GM19035 (cell line): ENCODE results near the gene THADA.

Source experiments
- ATAC-seq: cut with Tn5 transposase; IDR thresholded peaks from one replicate; pipeline ENCODE4 v1.9.1; 2021; ENCODE audit not compliant: unreplicated experiment

Gene THADA

DNA sequence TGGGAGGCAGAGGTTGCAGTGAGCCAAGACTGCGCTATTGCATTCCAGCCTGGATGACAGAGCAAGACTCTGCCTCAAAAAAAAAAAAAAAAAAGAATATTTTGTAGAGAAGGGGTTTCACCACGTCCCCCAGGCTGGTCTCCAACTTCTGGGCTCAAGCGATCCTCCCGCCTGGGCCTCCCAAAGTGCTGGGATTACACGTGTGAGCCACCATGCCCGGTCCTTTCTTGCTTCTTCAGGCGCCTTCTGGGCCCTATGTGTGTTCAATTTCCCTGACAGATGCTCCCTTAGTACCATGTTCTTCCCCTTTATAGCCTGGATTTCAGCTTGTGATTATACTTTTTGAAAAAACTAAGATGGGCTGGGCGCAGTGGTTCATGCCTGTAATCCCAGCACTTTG lies 379.2 kb downstream of the THADA start:
- ATAC-seq, result no peak

DNA sequence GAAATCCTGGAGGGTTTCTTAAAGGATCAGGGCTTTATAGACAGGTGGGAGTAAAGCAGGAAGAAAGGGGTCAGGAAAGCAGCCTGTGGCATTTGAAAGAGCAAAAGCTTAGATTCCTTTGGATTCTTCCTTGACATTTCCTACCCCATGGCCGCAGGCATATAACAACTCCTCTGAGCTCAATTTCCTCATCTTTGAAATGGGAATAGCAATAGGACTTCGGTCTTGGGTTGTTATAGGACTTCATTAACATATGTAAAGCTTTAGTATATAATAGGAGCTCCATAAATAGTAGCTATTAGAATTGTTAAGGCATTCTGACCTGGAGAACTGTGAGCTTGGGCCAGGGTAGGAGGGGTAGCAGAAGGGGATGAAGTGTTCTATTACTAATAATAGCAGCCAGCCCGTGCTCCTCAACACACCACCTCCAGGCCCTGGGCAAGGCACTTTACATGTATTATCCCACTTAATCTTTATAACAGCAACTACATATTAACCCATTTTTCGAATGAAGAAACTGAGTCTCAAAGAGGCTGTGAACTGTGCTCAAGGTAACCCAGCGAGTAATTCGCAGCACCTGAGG lies 380.1 kb downstream of the THADA start:
- no peak for ATAC-seq

DNA sequence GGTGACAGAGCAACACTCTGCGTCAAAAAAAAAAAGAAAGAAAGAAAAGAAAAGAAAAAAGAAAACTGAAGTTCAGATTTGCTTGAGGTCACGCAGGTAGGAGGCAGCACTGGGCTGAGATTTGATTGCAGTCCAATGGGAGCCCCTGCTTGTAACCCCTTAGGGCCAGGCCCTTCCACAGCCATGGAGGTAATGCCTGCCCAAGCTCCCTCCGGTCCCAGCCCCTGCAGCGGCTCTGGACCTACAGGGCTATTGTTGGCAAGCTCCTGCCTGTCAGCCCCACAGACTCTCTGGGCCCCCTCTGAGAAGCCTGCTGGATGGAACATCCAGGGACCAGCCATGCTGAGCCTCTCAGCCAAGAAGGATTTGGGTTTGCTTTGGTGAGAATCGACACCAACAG lies 381.6 kb downstream of the THADA start:
- ATAC-seq, result no peak

DNA sequence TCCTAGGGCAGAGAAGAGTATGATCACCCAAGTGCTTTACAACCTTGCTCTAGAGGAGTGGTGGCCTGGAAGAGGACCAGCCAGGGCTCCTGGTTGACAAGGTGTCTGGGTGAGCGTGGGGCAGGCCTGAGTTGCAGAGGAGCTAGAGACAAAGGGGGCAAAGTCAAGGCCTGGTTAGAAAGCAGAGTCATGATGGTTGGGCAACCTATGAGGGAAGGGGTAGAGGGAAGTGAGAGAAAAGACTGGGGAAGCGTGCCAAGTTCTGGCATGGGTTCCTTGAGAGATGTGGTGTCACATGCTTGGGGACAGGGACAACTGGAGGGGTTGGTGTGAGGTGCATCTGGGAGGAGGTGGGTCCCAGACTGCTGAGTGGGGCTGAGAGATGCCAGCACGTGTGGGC lies 382.9 kb downstream of the THADA start:
- no peak for ATAC-seq

DNA sequence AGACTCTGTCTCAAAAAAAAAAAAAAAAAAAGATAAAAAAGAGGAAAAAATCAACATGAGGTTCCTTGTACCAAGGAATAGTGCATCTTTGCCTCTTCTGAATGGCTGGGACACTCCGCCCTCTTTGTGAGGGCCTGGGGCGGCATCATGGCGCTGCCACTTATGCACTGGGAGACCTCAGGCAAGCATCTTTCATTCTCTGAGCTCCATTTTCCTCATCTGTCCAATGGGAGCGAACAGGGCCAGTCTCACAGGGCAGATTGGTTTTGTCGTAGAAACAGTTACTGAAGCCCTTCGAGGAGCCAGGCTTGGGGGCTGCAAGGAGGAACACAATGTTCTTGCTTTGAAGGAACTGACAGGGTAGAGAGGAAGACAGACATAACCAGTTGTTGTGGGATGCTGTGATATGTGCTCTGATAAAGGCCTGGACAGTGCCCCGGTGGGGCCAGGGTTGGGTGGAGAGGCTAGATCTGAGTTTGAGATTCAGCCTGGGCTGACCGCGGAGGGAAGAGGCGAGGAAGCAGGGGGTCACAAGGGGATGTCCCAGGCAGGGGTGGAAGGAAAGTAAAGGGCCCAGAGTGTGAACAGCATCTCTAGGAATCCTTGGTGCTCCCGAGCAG lies 383.5 kb downstream of the THADA start:
- ATAC-seq, result no peak

DNA sequence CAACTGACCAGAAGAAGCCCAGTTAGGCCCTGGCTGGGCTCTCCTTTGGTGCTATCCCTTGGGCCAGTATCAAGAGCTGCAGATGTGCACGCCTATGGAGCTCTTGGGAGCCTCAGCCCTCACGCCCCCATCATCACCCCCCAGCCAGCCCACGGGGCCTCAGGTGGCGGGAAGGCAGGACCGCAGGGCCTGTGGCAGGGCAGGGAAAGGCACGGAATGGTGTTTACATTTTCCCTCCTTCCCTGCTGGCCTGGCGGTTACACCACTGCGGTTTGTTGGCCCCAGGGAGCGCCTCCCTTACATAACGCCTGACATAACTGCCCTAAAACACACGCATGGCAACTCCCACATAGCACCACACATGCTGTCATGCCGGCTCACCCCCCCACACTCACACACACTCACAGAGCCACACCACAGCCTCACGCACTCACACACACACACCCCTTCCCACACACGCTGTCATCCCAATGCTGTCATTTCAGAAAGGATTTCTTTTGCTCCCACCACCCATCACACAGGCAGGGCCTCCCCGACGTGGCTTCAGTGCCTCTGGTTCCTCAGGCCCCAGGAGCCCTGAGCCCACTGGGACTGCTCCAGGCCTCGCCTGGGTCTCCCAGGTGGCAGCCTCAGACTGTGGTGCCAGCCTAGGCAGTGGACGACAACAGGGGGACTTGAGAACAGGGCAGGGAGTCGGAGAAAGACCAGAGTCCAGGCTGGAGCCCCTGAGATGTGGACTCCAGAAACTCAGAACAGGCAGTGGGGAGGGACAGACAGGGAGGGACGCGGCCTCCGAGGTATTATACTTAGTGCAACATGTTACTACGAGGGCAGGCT lies 385.2 kb downstream of the THADA start:
- no peak for ATAC-seq

DNA sequence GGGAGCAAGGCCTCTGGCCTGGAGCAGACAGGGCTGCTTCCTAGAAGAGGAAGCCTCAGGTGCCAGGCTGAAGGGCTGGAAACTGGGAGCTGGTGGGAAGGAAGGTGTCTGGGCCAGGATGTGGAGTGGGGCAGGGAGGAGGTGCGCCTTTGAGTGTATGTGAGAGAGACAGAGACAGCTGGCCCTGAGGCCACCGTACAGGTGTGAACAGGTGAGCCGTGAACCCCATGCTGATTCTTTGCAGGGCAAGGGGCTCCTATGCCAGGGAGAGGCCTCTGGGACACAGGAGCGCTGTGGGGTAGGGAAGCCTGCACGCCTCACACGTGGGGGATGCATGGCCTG lies 385.7 kb downstream of the THADA start:
- no peak for ATAC-seq

DNA sequence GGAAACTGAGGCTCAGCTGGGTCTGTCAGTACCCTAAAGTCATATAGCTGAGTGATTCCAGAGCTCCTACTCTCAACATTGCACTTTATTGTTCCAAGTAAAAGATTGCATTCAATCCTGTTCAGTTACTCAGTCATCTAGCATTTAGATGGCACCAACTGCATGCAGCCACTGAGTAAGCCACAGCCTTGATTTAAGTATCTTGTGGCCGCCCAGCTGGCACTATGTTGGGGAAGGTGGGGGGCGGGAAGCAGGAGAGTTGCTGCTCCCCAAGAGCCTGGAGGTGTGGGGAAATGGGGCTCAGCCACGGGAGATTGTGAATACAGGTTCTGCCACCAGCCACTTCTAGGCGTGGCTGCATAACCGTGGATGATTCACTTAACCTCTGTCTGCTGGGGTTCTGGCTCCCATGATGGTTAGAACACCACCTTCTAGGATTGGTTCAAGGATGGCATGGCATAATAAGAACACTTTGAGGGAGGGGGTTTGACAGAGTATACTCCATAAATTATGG lies 386.6 kb downstream of the THADA start:
- ATAC-seq, result no peak

DNA sequence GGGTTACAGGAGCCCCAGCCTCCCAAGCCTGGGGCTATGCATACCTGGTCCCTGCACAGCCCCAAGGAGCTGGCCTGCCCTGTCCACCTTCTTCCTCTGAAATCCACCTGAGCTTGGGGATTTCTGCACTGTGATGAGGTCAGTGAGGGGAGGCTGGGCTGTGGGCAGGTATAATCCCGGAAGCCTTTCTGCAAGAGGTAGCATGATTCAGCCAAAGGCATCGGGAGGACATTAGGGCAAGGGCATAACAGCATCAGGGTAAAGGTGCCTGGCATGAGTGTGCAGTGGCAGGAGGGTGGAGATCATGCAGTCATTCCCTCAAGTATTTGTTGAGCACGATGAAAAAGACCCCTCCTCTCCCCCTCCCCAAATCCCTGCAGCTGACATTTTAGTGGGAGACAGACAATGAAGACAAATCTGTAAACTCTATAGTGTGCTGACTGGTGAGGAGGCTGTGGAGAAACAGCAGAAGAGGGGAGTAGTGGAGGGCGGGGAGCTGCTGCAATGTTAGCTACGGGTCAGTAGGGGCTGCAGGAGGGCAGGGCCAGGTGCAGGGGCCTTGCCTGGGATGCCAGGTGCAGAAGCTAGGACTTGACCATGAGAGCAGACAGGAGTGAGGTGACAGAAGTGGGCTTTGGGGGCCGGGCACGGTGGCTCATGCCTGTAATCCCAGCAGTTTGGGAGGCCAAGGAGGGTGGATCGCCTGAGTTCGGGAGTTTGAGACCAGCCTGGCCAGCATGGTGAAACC lies 388.1 kb downstream of the THADA start:
- no peak for ATAC-seq

DNA sequence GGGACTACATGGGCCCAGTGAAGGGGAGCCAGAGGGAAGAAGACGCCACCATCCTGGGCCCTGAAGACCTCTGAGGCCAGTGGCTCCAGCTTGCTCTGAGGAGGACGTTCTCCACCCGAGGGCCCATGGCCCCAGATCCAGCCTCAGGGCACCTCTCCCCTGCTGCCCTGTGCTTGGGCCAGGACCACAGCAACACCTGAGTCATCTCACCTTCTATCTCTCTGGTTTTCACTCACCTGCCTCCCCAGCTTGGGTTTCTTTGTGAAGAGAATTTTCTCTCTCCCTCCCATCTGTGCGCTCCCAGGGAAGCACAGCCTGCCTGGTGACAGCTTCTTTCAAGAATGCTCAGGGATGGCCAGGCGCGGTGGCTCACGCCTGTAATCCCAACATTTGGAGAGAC lies 389.2 kb downstream of the THADA start:
- ATAC-seq, result no peak

DNA sequence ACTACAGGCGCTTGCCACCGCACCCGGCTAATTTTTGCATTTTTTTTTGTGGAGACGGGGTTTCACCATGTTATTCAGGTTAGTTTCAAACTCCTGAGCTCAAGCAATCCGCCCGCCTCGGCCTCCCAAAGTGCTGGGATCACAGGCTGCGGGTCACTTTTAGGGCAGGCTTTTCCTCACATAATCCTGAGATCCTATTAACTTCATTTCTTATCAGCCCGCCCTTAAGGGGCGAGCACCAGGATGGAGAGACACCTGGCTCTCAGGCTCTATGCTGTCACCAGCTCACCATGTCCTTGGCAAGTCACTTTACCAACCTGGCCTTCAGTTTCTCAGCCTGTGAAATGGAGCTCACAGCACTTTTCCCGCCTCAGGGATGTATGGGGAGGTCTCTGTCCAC lies 392.5 kb downstream of the THADA start:
- no peak for ATAC-seq

DNA sequence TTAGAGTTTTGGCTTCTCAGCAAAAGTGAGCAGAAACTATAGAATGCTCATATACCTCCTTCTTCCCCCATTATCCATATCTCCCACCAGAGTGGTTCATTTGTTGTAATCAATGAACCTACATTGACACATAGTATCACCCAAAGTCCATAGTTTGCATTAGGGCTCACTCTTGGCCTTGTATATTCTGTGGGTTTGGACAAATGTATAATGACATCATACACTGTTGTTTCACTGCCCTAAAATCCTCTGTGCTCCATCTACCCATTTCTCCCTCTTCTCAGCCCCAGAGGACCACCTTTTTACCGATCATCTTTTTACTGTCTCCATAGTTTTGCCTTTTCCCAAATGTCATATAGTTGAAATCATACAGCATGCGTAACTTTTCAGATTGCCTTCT lies 393.5 kb downstream of the THADA start:
- ATAC-seq, result no peak

DNA sequence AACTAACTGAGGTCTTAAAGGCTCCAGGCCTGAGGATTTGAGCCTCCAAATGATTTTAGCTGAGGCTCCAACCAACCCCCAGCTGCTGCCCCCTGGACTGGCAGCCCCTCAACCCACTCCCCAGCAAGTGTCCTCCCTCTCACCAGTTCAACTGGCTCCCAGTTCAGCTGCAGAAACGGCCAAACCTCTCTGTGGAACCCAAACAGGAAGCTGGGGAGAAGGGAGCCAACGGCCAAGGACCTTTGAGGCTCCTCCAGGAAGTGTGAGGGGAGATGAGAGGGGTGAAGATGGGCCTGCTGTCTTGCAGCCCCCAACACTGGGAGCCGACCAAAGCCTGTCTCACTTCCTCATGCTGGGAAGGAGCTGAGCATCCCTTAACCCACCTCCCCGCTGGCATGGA lies 394.3 kb downstream of the THADA start:
- ATAC-seq, result no peak

DNA sequence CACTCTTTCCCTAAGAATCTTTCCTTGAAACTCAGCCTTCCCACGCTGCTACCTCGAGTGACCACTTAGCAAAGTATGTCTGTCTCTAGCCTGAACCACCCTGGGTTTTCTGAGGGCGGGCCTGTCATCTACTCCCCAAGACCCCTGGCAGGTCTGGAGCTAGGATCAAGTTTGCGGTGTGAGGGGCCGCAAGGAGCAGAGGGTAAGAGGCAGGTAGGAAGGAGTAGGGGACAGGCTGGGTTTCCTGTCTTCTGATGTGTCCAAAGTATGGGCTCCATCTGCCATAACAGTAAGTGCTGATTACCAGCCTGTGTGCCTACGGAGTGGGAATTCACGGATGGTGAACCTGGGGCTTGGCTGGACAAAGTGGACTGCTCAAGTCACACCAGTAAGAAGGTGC lies 394.8 kb downstream of the THADA start:
- no peak for ATAC-seq

DNA sequence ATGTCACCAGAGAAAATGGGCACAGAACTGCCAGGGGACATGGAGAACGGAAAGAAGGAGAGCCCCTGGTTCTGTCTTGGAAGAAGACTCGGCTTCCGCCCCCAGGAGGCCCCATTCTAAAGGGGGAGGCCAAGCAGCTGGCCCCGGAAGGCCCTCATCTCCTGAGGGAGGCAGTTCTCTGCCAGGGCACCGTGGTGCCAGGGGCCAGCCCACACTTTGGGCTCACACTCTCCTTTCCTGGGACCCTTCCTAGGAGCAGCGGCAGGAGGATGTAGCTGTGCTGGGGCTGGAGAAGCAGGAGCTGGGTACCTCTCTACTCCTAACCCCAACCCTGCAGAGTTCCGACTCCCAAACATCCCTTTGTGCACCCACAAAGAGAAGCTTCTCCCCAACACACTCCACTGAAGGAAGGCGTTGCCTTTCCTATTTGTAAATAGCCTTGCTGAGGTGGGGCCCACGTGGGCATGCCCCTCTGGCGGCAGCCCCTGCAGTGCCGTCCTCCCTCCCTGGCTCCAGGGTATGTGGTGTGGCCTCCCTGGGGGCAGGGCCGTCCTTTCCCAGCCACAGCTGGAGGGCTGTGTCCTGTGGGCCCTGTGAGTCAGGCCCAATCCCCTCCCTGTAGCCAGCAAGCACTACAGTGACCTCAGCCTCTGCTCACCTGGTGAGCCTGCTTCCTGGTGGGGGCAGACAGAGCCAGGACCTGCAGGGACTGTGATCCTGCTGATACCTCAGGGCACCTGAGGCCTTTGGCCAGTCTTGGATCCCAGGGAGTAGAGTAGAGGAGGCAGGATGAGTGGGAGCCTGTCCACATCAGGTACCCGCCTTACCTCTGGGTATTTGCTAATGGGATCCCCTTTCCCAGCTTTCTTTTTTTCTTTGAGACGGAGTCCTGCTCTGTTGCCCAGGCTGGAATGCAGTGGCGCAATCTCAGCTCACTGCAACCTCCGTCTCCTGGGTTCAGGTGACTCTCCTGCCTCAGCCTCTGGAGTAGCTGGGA lies 396.0 kb downstream of the THADA start:
- ATAC-seq, result no peak

DNA sequence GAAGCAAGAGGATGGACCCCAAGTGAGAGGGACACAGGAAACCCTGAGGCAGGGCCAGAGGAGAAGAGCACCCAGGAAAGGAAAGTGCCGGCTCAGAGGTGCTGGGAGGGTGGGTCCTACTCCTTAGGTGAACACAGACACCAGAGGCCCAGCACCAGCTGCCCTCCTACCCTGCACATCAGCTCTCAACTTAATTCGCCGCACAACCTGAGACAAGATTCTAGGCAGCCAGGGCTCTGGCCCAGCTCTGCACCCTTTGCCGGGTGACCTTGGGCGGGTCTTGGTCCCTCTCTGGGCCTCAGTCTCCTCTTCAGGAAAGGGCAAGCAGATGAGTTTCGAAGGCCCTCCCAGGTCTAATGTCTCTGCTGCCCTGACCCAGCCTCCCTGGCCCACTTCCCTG lies 397.6 kb downstream of the THADA start:
- no peak for ATAC-seq

DNA sequence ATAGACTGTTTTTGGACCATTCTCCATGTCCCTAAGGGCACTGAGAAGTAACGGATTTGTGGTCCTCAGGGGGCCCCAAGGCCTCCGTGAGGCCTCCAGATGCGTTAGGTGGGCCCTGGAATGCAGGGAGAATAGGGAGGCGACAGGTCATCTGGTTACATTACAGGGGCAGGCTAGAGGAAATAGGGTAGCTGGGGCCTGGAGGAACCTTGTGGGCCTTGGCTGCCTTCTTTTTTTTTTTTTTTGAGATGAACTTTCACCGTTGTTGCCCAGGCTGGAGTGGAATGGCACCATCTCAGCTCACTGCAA lies 398.3 kb downstream of the THADA start:
- no peak for ATAC-seq

DNA sequence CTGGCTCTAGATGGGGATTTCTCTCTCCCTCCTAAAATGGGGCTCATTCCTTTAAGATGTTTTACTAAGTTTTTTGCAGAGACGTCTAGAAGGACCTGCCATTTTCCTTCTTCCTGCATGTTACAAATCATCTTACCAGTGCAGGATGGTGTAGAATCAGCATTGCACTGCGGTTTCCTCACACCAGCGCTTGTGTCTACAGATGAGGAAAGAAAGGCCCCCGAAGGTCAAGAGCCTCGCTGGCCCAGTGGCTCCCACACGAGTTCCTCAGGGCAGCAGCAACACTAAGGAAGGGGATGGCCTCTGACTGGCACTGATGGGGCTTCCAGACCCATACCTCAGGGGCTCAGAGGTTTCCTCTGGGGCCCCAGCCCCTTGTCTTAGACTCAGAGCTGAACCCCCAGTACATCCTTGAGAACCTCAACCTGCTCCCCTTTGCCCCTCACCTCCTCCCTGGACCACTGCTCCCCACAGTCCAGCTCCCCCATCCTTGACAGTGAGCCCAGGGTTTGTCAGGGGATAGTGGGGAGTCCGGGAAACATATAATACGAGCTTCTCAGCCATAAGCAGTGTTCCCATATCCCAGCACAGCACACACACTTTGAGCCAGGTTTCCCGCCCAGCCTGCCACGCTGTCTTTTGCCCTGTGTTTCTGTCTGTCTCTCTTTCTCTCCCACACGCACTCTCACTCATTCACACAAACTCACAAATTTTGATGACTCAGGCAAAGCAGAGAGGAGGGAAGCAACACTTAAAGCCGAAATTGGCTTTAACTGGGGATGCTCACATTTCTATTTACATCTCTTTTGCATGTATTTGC lies 398.9 kb downstream of the THADA start:
- ATAC-seq, result no peak

DNA sequence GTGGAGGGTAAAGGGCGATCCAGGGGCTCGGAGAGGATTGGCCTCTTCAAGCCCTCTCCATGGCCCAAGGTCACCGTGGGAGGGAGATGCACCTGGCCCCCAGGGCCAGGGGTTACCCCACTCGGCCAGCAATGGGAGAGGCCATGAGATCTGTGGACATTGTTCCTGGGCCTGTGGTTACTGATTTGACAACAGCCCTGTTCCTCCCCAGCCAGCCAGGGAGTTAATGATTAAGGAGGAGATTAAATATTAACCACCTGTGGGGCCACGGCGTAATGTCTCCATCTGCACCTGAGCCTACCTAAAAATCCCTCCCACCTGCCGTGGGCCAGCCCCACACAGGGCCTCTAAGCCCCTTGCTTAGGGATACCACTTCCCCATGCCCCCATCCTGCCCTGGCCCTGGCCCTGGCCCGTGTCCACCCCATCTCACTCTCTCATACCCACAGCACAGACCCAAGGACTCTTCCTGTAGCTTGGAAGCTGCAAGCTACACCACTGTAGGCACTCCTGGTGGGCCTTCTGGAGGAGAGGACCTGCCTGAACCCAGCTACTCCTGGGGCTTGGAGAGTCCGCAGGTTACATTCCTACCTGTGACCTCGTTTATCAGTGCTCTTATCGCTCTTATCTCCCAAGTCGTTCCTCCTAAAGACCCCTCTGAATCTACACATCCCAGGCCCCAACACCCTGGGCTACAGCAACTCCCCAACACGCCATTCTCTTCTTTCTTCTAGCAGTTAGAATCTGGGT lies 401.5 kb downstream of the THADA start:
- no peak for ATAC-seq
